Vagina (tissue), 2 donors: ENCODE measurements around the gene PTPN1.

Experiments
- POLR2A ChIP-seq, 2 donors: fragments of 450-650 bp; IDR thresholded peaks; one replicate each; pipeline ENCODE4 v1.6.1; 2017; ENCODE audit warnings: antibody characterized with exemption in 2 of 2, mild to moderate bottlenecking in 2 of 2, moderate library complexity in 2 of 2
- POLR2AphosphoS5 ChIP-seq, 2 donors: sonication (generic); formaldehyde crosslinking; IDR thresholded peaks; one replicate each; pipeline ENCODE4 v1.9.0; 2017; ENCODE audit warnings: antibody characterized with exemption in 2 of 2, mild to moderate bottlenecking in 2 of 2, low read depth in 1 of 2; ENCODE audit not compliant: insufficient read depth in 1 of 2
- TF ChIP-seq, protein P1 (sequence below), 3 experiments: fragments of 450-650 bp in 2 of 3; fragments of 200-600 bp in 1 of 3; sonication (generic) in 1 of 3; IDR thresholded peaks; one replicate each; pipeline ENCODE4 v1.5.1; 2017 to 2019; ENCODE audit warnings: antibody characterized with exemption in 3 of 3, mild to moderate bottlenecking in 2 of 3, moderate library complexity in 2 of 3

DNA sequence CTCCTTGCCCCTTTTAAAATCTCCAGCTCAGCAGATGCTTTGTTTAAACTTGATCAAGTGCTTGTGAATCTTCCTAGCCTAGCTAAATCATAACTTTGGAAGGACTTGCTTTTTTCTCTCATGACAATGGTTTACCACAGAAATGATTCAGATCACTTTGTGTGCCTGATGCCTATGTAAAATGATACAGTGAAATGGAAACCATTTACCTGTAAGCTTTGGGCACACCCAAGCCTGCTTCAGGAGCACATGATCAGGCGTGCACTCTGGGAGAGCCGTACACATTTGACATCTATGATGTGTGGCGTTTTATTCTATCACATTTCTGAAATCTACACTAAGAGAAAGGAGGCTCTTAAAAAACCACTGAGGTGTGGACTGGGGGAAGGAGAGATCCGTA lies 41.1 kb downstream of the PTPN1 start:
- TF ChIP-seq, protein P1, sequence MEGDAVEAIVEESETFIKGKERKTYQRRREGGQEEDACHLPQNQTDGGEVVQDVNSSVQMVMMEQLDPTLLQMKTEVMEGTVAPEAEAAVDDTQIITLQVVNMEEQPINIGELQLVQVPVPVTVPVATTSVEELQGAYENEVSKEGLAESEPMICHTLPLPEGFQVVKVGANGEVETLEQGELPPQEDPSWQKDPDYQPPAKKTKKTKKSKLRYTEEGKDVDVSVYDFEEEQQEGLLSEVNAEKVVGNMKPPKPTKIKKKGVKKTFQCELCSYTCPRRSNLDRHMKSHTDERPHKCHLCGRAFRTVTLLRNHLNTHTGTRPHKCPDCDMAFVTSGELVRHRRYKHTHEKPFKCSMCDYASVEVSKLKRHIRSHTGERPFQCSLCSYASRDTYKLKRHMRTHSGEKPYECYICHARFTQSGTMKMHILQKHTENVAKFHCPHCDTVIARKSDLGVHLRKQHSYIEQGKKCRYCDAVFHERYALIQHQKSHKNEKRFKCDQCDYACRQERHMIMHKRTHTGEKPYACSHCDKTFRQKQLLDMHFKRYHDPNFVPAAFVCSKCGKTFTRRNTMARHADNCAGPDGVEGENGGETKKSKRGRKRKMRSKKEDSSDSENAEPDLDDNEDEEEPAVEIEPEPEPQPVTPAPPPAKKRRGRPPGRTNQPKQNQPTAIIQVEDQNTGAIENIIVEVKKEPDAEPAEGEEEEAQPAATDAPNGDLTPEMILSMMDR (IDR thresholded peaks at IDR 0.05), result no peak
- TF ChIP-seq POLR2A (IDR thresholded peaks at IDR 0.05) (no peak), POLR2AphosphoS5 (IDR thresholded peaks at IDR 0.05; ENCODE audit: insufficient read depth in 1 of 2, low read depth in 1 of 2) (peak in 1 of 2 donors; percentile 59)
